ENCODE results near the gene CSNK1G1.
"Not testable (repeated sequence)": the region's sequence is repeated elsewhere in the genome, so short reads cannot be mapped to it uniquely, and the experiment has no call there.

The CSNK1G1 gene

GRCh38 chr15:64340355-64340754, 15.6 kb downstream of the CSNK1G1 start:
- no peak overlapping the region for H3K4me3 ChIP-seq (ENCODE audit: low read depth, low read length)
- no peak for DNase-seq (ENCODE audit: low read depth)
- TF ChIP-seq CTCF (IDR thresholded peaks at IDR 0.05; ENCODE audit: insufficient read depth, low read depth, low read length, missing control alignments): no peak

GRCh38 chr15:64337761-64338160, 18.2 kb downstream of the CSNK1G1 start:
- no peak for DNase-seq (ENCODE audit: low read depth)
- no peak for TF ChIP-seq CTCF (IDR thresholded peaks at IDR 0.05; ENCODE audit: insufficient read depth, low read depth, low read length, missing control alignments)
- no peak overlapping the region for H3K4me3 ChIP-seq (ENCODE audit: low read depth, low read length)

GRCh38 chr15:64333986-64334929, 21.7 kb downstream of the CSNK1G1 start:
- peak; percentile 40 for DNase-seq (ENCODE audit: low read depth)
- no peak for TF ChIP-seq CTCF (IDR thresholded peaks at IDR 0.05; ENCODE audit: insufficient read depth, low read depth, low read length, missing control alignments)
- H3K4me3 ChIP-seq (ENCODE audit: low read depth, low read length): no peak overlapping the region

GRCh38 chr15:64333516-64333915, 22.5 kb downstream of the CSNK1G1 start:
- no peak for TF ChIP-seq CTCF (IDR thresholded peaks at IDR 0.05; ENCODE audit: insufficient read depth, low read depth, low read length, missing control alignments)
- H3K4me3 ChIP-seq (ENCODE audit: low read depth, low read length): no peak overlapping the region
- DNase-seq (ENCODE audit: low read depth): peak; percentile 1

GRCh38 chr15:64331668-64332067, 24.3 kb downstream of the CSNK1G1 start:
- not testable (repeated sequence) for DNase-seq (ENCODE audit: low read depth); H3K4me3 ChIP-seq (ENCODE audit: low read depth, low read length)

- not testable (repeated sequence) for H3K4me3 ChIP-seq (ENCODE audit: low read depth, low read length); DNase-seq (ENCODE audit: low read depth)
Observed at GRCh38 chr15:64326975-64327374, 29.0 kb downstream of the CSNK1G1 start.

- not testable (repeated sequence) for H3K4me3 ChIP-seq (ENCODE audit: low read depth, low read length); DNase-seq (ENCODE audit: low read depth)
Observed at GRCh38 chr15:64326458-64326857, 29.5 kb downstream of the CSNK1G1 start.

GRCh38 chr15:64324165-64324877, 31.7 kb downstream of the CSNK1G1 start:
- DNase-seq (ENCODE audit: low read depth): no peak
- H3K4me3 ChIP-seq (ENCODE audit: low read depth, low read length): no peak overlapping the region
- TF ChIP-seq CTCF (IDR thresholded peaks at IDR 0.05; ENCODE audit: insufficient read depth, low read depth, low read length, missing control alignments): no peak

All from GM12865 (cell line).